H9 (cell line): Measurements from ENCODE around the gene PDCD4. TPM values are rescaled to one million over a fixed set of nuclear protein-coding genes. Genes with fewer than 3 reads are reported as not detected.

Experiments
- DNase-seq: peaks from one replicate; pipeline ENCODE4 v3.0.0-alpha.2; 2017
- H2AFZ ChIP-seq: one replicate; pipeline ENCODE4 v1.6.1; 2013; ENCODE audit warnings: mild to moderate bottlenecking, low read length, control low read depth, moderate library complexity
- H2AK5ac ChIP-seq: 2 replicates; pipeline ENCODE4 v1.6.1; 2013; ENCODE audit warnings: low read length, control low read depth, mixed read lengths; ENCODE audit not compliant: insufficient read length
- H2BK120ac ChIP-seq: one replicate; pipeline ENCODE4 v1.6.1; 2013; ENCODE audit warnings: low read depth, mild to moderate bottlenecking, low read length, control low read depth, inconsistent platforms; ENCODE audit not compliant: poor library complexity, severe bottlenecking
- H2BK12ac ChIP-seq: 2 replicates; pipeline ENCODE4 v1.6.1; 2013; ENCODE audit warnings: low read length, control low read depth, mixed read lengths, low read depth; ENCODE audit not compliant: insufficient read length
- H2BK15ac ChIP-seq: 2 replicates; pipeline ENCODE4 v1.6.1; 2013; ENCODE audit warnings: low read depth, low read length, control low read depth
- H2BK20ac ChIP-seq: one replicate; pipeline ENCODE4 v1.6.1; 2013; ENCODE audit warnings: low read depth, mild to moderate bottlenecking, low read length, control low read depth, inconsistent platforms; ENCODE audit not compliant: poor library complexity, severe bottlenecking
- H2BK5ac ChIP-seq: 2 replicates; pipeline ENCODE4 v1.6.1; 2013; ENCODE audit warnings: low read length, control low read depth, mixed read lengths; ENCODE audit not compliant: insufficient read length
- H3K14ac ChIP-seq: 2 replicates; pipeline ENCODE4 v1.6.1; 2013; ENCODE audit warnings: low read length, control low read depth; ENCODE audit not compliant: insufficient read depth
- H3K18ac ChIP-seq: 2 replicates; pipeline ENCODE4 v1.6.1; 2013; ENCODE audit warnings: low read depth, mild to moderate bottlenecking, mixed read lengths, low read length, control low read depth; ENCODE audit not compliant: insufficient read length
- H3K23ac ChIP-seq: 2 replicates; pipeline ENCODE4 v1.6.1; 2013; ENCODE audit warnings: low read length, control low read depth, mixed read lengths, low read depth; ENCODE audit not compliant: insufficient read length
- H3K23me2 ChIP-seq: 2 replicates; pipeline ENCODE4 v1.6.1; 2013; ENCODE audit warnings: low read depth, mild to moderate bottlenecking, mixed read lengths, low read length, control low read depth; ENCODE audit not compliant: insufficient read length, poor library complexity, severe bottlenecking
- H3K27ac ChIP-seq: 2 replicates; pipeline ENCODE4 v1.5.1; 2013; ENCODE audit warnings: low read length, control low read depth, mixed read lengths, low read depth; ENCODE audit not compliant: insufficient read length
- H3K27me3 ChIP-seq: 2 replicates; pipeline ENCODE4 v1.6.1; 2013; ENCODE audit warnings: low read length, control low read depth, inconsistent platforms; ENCODE audit not compliant: insufficient read depth
- H3K4ac ChIP-seq: 2 replicates; pipeline ENCODE4 v1.6.1; 2013; ENCODE audit warnings: low read depth, mild to moderate bottlenecking, control low read depth, inconsistent platforms, low read length, moderate library complexity
- H3K4me1 ChIP-seq: 2 replicates; pipeline ENCODE4 v1.6.1; 2013; ENCODE audit warnings: low read length, control low read depth, inconsistent platforms; ENCODE audit not compliant: insufficient read depth
- H3K4me2 ChIP-seq: 2 replicates; pipeline ENCODE4 v1.6.1; 2013; ENCODE audit warnings: low read length, control low read depth, mixed read lengths; ENCODE audit not compliant: insufficient read length, insufficient read depth
- H3K56ac ChIP-seq: 2 replicates; pipeline ENCODE4 v1.6.1; 2013; ENCODE audit warnings: low read depth, mild to moderate bottlenecking, mixed read lengths, low read length, control low read depth; ENCODE audit not compliant: insufficient read length
- H3K79me1 ChIP-seq: 2 replicates; pipeline ENCODE4 v1.6.1; 2013; ENCODE audit warnings: low read depth, mild to moderate bottlenecking, moderate library complexity, low read length, control low read depth, inconsistent platforms; ENCODE audit not compliant: insufficient read depth, poor library complexity, severe bottlenecking
- H3K79me2 ChIP-seq: 2 replicates; pipeline ENCODE4 v1.6.1; 2013; ENCODE audit warnings: low read length, control low read depth, inconsistent platforms; ENCODE audit not compliant: insufficient read depth
- H3K9ac ChIP-seq: 2 replicates; pipeline ENCODE4 v1.6.1; 2013; ENCODE audit warnings: low read length, control low read depth, mixed read lengths; ENCODE audit not compliant: insufficient read length; ENCODE audit errors: extremely low read depth
- H3K9me3 ChIP-seq: one replicate; pipeline ENCODE4 v1.6.1; 2013; ENCODE audit warnings: low read depth, low read length, inconsistent platforms; ENCODE audit not compliant: control insufficient read depth
- H3T11ph ChIP-seq: one replicate; pipeline ENCODE4 v1.6.1; 2013; ENCODE audit warnings: mild to moderate bottlenecking, low read length, control low read depth, inconsistent platforms
- H4K20me1 ChIP-seq: one replicate; pipeline ENCODE4 v1.6.1; 2013; ENCODE audit not compliant: control insufficient read depth, insufficient read length, insufficient read depth
- H4K5ac ChIP-seq: 2 replicates; pipeline ENCODE4 v1.6.1; 2013; ENCODE audit warnings: low read depth, mild to moderate bottlenecking, mixed read lengths, low read length, control low read depth; ENCODE audit not compliant: insufficient read length
- H4K8ac ChIP-seq: replicated peaks from 2 replicates; pipeline ENCODE4 v1.6.1; 2013; ENCODE audit warnings: low read length, control low read depth, mixed read lengths, low read depth; ENCODE audit not compliant: insufficient read length
- H4K91ac ChIP-seq: 2 replicates; pipeline ENCODE4 v1.6.1; 2013; ENCODE audit warnings: low read depth, mild to moderate bottlenecking, moderate library complexity, mixed read lengths, low read length, control low read depth; ENCODE audit not compliant: insufficient read length
- H3K27ac Mint-ChIP-seq, 3 experiments: 2 replicates in 2 of 3; 3 replicates in 1 of 3; pipeline ENCODE4 v1.8.0; 2020 to 2021; ENCODE audit warnings: mixed read lengths in 3 of 3, mild to moderate bottlenecking in 1 of 3, moderate library complexity in 1 of 3
- H3K27me3 Mint-ChIP-seq: 2 replicates; pipeline ENCODE4 v1.8.0; 2021; ENCODE audit warnings: low read depth, mild to moderate bottlenecking, moderate library complexity, mixed read lengths
- H3K36me3 Mint-ChIP-seq, 3 experiments: 2 replicates in 2 of 3; 3 replicates in 1 of 3; pipeline ENCODE4 v1.8.0; 2020 to 2021; ENCODE audit warnings: low read depth in 3 of 3, mixed read lengths in 3 of 3; ENCODE audit not compliant: insufficient read depth in 1 of 3
- H3K4me1 Mint-ChIP-seq, 2 experiments: 2 replicates each; pipeline ENCODE4 v1.8.0; 2020; ENCODE audit warnings: mixed read lengths in 2 of 2
- H3K4me3 Mint-ChIP-seq, 2 experiments: 2 replicates in 1 of 2; 3 replicates in 1 of 2; pipeline ENCODE4 v1.8.0; 2020 to 2021; ENCODE audit warnings: mild to moderate bottlenecking in 2 of 2, mixed read lengths in 2 of 2, moderate library complexity in 1 of 2
- H3K9me3 Mint-ChIP-seq, 2 experiments: 2 replicates in 1 of 2; 3 replicates in 1 of 2; pipeline ENCODE4 v1.8.0; 2020; ENCODE audit warnings: mild to moderate bottlenecking in 2 of 2, mixed read lengths in 2 of 2, moderate library complexity in 1 of 2
- CTCF ChIP-seq: fragments of 200-600 bp; sonication (generic); conservative IDR thresholded peaks from 3 replicates; pipeline ENCODE4 v1.8.0; 2021; ENCODE audit warnings: antibody characterized with exemption, mild to moderate bottlenecking
- WGBS: extraction: QIAGEN DNeasy Blood & Tissue Kit; methylation state at CpG from one replicate; pipeline ENCODE4 v1.1.7; 2013; ENCODE audit warnings: missing lambda C conversion rate, low lambda C conversion rate, mixed read lengths; ENCODE audit not compliant: insufficient read length; ENCODE audit errors: extremely low coverage; 5-methylcytosine and 5-hydroxymethylcytosine counted together
- total RNA-seq: library from RNA; stranded (reverse); gene quantifications from 2 replicates; pipeline ENCODE4 v1.2.1, GENCODE V29; 2021

PDCD4 gene
- total RNA-seq, 1 experiment from 2014 or later: 29.3 TPM

GRCh38 chr10:110887560-110887959, 15.8 kb downstream of the PDCD4 start:
- no peak overlapping the region for H3K4me2 ChIP-seq
- H4K91ac ChIP-seq: no peak overlapping the region
- no peak overlapping the region for H4K8ac ChIP-seq
- H3K79me2 ChIP-seq: no peaks in the 10 kb centered on the region
- H3K9me3 Mint-ChIP-seq: no peaks in the 10 kb centered on the region
- no peak overlapping the region for H2AFZ ChIP-seq
- H3K27ac Mint-ChIP-seq: no peak overlapping the region
- H3K4me1 Mint-ChIP-seq: no peaks in the 10 kb centered on the region
- H3K79me1 ChIP-seq: no peaks in the 10 kb centered on the region
- H4K20me1 ChIP-seq: no peaks in the 10 kb centered on the region
- H4K5ac ChIP-seq: no peak overlapping the region
- H2BK12ac ChIP-seq: no peak overlapping the region
- no peak for TF ChIP-seq CTCF
- H3K4me1 ChIP-seq: no peaks in the 10 kb centered on the region
- no peak overlapping the region for H2AK5ac ChIP-seq
- H3K9ac ChIP-seq: no peak overlapping the region
- no peak overlapping the region for H2BK20ac ChIP-seq
- H3K36me3 Mint-ChIP-seq: peaks cover 0 to 36% (median 17%) of the 10 kb centered on the region in 3 experiments; a peak in 4 of 7 replicates
- H3T11ph ChIP-seq: no peak overlapping the region
- H3K27me3 Mint-ChIP-seq: no peaks in the 10 kb centered on the region
- H3K4me3 Mint-ChIP-seq: no peak overlapping the region
- no peak overlapping the region for H3K23ac ChIP-seq
- H3K18ac ChIP-seq: no peak overlapping the region
- no peak overlapping the region for H2BK120ac ChIP-seq
- H3K9me3 ChIP-seq: no peaks in the 10 kb centered on the region
- no peak overlapping the region for H3K27ac ChIP-seq
- H3K14ac ChIP-seq: no peak overlapping the region
- no peak overlapping the region for H3K4ac ChIP-seq
- no peak for DNase-seq
- H2BK15ac ChIP-seq: no peak overlapping the region
- no peaks in the 10 kb centered on the region for H3K27me3 ChIP-seq
- H3K56ac ChIP-seq: no peak overlapping the region
- H2BK5ac ChIP-seq: no peak overlapping the region
- no CpG with 5 or more reads among the region's 1 CpG for WGBS
- H3K23me2 ChIP-seq: no peaks in the 10 kb centered on the region
